Peyer's patch (tissue), 4 donors: ENCODE results near the gene POTEI.
"Not testable (repeated sequence)": the region's sequence is repeated elsewhere in the genome, so short reads cannot be mapped to it uniquely, and the experiment has no call there.

Experiments used
- POLR2A ChIP-seq, 2 donors: fragments of 450-650 bp; IDR thresholded peaks; one replicate each; pipeline ENCODE4 v1.5.1; 2017; ENCODE audit warnings: antibody characterized with exemption in 2 of 2, mild to moderate bottlenecking in 2 of 2, moderate library complexity in 2 of 2
- TF ChIP-seq, protein P1 (sequence below), 6 experiments: fragments of 450-650 bp in 4 of 6; fragments of 200-600 bp in 2 of 6; sonication (generic) in 1 of 6; IDR thresholded peaks; one replicate each; pipeline ENCODE4 v1.5.1; 2017 to 2019; ENCODE audit warnings: antibody characterized with exemption in 6 of 6, mild to moderate bottlenecking in 3 of 6, moderate library complexity in 1 of 6

DNA sequence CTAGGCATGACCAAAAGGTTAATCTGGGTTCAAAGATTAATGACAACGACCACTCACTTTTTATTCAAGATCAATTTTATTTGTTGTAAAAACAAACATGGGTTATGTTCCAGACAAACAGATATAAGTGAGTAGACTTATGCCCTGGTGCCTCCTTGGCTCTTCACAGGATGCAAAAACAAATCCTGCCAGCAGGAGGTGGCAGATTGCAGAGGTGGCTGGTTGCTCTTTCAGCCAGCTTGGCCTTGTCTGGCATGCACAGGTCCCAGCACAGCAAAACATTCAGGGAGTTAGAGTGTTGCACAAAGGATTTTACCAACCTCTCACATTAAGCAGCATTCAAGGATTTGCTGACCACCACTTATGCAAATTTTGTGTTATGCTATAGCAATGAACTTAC lies 92.4 kb downstream of the POTEI start:
- TF ChIP-seq, protein P1, sequence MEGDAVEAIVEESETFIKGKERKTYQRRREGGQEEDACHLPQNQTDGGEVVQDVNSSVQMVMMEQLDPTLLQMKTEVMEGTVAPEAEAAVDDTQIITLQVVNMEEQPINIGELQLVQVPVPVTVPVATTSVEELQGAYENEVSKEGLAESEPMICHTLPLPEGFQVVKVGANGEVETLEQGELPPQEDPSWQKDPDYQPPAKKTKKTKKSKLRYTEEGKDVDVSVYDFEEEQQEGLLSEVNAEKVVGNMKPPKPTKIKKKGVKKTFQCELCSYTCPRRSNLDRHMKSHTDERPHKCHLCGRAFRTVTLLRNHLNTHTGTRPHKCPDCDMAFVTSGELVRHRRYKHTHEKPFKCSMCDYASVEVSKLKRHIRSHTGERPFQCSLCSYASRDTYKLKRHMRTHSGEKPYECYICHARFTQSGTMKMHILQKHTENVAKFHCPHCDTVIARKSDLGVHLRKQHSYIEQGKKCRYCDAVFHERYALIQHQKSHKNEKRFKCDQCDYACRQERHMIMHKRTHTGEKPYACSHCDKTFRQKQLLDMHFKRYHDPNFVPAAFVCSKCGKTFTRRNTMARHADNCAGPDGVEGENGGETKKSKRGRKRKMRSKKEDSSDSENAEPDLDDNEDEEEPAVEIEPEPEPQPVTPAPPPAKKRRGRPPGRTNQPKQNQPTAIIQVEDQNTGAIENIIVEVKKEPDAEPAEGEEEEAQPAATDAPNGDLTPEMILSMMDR (IDR thresholded peaks at IDR 0.05), result not testable (repeated sequence)
- not testable (repeated sequence) for TF ChIP-seq POLR2A (IDR thresholded peaks at IDR 0.05)
